Endothelial cell (in vitro differentiated cells): ENCODE data around the gene TAF13. TPM values are rescaled to one million over a fixed set of nuclear protein-coding genes. Genes with fewer than 3 reads are reported as not detected.
"Not testable (repeated sequence)": the region's sequence is repeated elsewhere in the genome, so short reads cannot be mapped to it uniquely, and the experiment has no call there.

Experiments used
- DNase-seq: peaks from one replicate; pipeline ENCODE4 v3.0.0; 2021; ENCODE audit warnings: low spot score
- H3K27ac Mint-ChIP-seq: one replicate; pipeline ENCODE4 v1.8.0; 2021; ENCODE audit warnings: mixed read lengths, inconsistent platforms; ENCODE audit not compliant: unreplicated experiment
- H3K27me3 Mint-ChIP-seq: one replicate; pipeline ENCODE4 v1.8.0; 2021; ENCODE audit warnings: mild to moderate bottlenecking, moderate library complexity, mixed read lengths, inconsistent platforms; ENCODE audit not compliant: unreplicated experiment
- H3K36me3 Mint-ChIP-seq: one replicate; pipeline ENCODE4 v1.8.0; 2021; ENCODE audit warnings: mild to moderate bottlenecking, low read depth, mixed read lengths, inconsistent platforms; ENCODE audit not compliant: unreplicated experiment
- H3K4me1 Mint-ChIP-seq: one replicate; pipeline ENCODE4 v1.8.0; 2021; ENCODE audit warnings: mild to moderate bottlenecking, mixed read lengths, inconsistent platforms; ENCODE audit not compliant: unreplicated experiment
- H3K4me3 Mint-ChIP-seq: one replicate; pipeline ENCODE4 v1.8.0; 2021; ENCODE audit warnings: mild to moderate bottlenecking, mixed read lengths, inconsistent platforms; ENCODE audit not compliant: unreplicated experiment
- H3K9me3 Mint-ChIP-seq: one replicate; pipeline ENCODE4 v1.8.0; 2021; ENCODE audit warnings: mixed read lengths, inconsistent platforms; ENCODE audit not compliant: unreplicated experiment
- CTCF ChIP-seq: fragments of 200-600 bp; sonication (generic); IDR thresholded peaks from one replicate; pipeline ENCODE4 v1.5.0; 2021; ENCODE audit warnings: antibody characterized with exemption; ENCODE audit not compliant: unreplicated experiment
- total RNA-seq: library from RNA; stranded (reverse); fragmentation: NEBNext Ultra II Directional; extraction: Animal tissue kit (Norgen Biotek cat#: 25700); gene quantifications from one replicate; pipeline ENCODE4 v1.2.1, GENCODE V29; 2021; ENCODE audit not compliant: unreplicated experiment

The TAF13 gene
- total RNA-seq, 1 donor from 2014 or later = 33.7 TPM

- Mint-ChIP-seq H3K36me3 (peaks cover 4% of the 10 kb centered on the region), H3K9me3 (no peaks in the 10 kb centered on the region)
- no peak for TF ChIP-seq CTCF
Observed at GRCh38 chr1:109041621-109042468, 34.0 kb downstream of the TAF13 start, which contains the start of gene WDR47. Gene WDR47, minus strand, starts transcription at chr1:109042102. Its CDS starts 18,590 bp downstream, at chr1:109023512.

GRCh38 chr1:109040989-109041620, 34.7 kb downstream of the TAF13 start:
- Mint-ChIP-seq H3K27ac (peak overlapping the region; percentile 83), H3K36me3 (peaks cover 4% of the 10 kb centered on the region), H3K9me3 (no peaks in the 10 kb centered on the region), H3K4me1 (peaks cover 4% of the 10 kb centered on the region), H3K27me3 (peaks cover 4% of the 10 kb centered on the region), H3K4me3 (peak overlapping the region; percentile 95)
- TF ChIP-seq CTCF = no peak
- peak; percentile 31 for DNase-seq

More at GRCh38 chr1:109041621-109042468, 34.0 kb downstream of the TAF13 start, which contains the start of gene WDR47:
- peak; percentile 93 for DNase-seq
- Mint-ChIP-seq H3K4me3 (peak within 1 kb of the TSS; percentile 95), H3K4me1 (peaks cover 4% of the 10 kb centered on the region), H3K27me3 (peaks cover 4% of the 10 kb centered on the region), H3K27ac (peak within 1 kb of the TSS; percentile 86)

GRCh38 chr1:109040627-109040988, 35.2 kb downstream of the TAF13 start:
- Mint-ChIP-seq H3K36me3 (peaks cover 4% of the 10 kb centered on the region), H3K27ac (peak overlapping the region; percentile 83), H3K27me3 (peaks cover 4% of the 10 kb centered on the region), H3K4me1 (peaks cover 4% of the 10 kb centered on the region), H3K4me3 (peak overlapping the region; percentile 95), H3K9me3 (no peaks in the 10 kb centered on the region)
- TF ChIP-seq CTCF = no peak
- no peak for DNase-seq

- Mint-ChIP-seq H3K27ac (no peak overlapping the region), H3K36me3 (no peaks in the 10 kb centered on the region), H3K4me1 (no peaks in the 10 kb centered on the region), H3K4me3 (no peak overlapping the region), H3K27me3 (no peaks in the 10 kb centered on the region), H3K9me3 (no peaks in the 10 kb centered on the region)
- TF ChIP-seq CTCF = no peak
- DNase-seq = no peak
Observed at GRCh38 chr1:109034382-109034781, 41.4 kb downstream of the TAF13 start.

GRCh38 chr1:109029493-109029892, 46.3 kb downstream of the TAF13 start:
- H3K27me3 Mint-ChIP-seq, H3K4me1 Mint-ChIP-seq, H3K36me3 Mint-ChIP-seq, H3K4me3 Mint-ChIP-seq, H3K9me3 Mint-ChIP-seq, H3K27ac Mint-ChIP-seq, DNase-seq: not testable (repeated sequence)
